ENCODE results near the gene KCTD3. TPM values are rescaled to one million over a fixed set of nuclear protein-coding genes. Genes with fewer than 3 reads are reported as not detected.

KCTD3 gene
- total RNA-seq, 6 donors from 2014 or later = 17.9 to 55.4 (median 29.2) TPM

GRCh38 chr1:215529111-215529510 is 38.0 kb upstream of the KCTD3 start:
- DNase-seq = no peak
- TF ChIP-seq EP300 (IDR thresholded peaks at IDR 0.05) (no peak), POLR2AphosphoS5 (IDR thresholded peaks at IDR 0.05) (no peak)
- TF ChIP-seq, protein P1, sequence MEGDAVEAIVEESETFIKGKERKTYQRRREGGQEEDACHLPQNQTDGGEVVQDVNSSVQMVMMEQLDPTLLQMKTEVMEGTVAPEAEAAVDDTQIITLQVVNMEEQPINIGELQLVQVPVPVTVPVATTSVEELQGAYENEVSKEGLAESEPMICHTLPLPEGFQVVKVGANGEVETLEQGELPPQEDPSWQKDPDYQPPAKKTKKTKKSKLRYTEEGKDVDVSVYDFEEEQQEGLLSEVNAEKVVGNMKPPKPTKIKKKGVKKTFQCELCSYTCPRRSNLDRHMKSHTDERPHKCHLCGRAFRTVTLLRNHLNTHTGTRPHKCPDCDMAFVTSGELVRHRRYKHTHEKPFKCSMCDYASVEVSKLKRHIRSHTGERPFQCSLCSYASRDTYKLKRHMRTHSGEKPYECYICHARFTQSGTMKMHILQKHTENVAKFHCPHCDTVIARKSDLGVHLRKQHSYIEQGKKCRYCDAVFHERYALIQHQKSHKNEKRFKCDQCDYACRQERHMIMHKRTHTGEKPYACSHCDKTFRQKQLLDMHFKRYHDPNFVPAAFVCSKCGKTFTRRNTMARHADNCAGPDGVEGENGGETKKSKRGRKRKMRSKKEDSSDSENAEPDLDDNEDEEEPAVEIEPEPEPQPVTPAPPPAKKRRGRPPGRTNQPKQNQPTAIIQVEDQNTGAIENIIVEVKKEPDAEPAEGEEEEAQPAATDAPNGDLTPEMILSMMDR (IDR thresholded peaks at IDR 0.05) = no peak
- 63 to 80% methylated on average over 4 of the region's 4 CpGs for WGBS, 2 donors

DNA sequence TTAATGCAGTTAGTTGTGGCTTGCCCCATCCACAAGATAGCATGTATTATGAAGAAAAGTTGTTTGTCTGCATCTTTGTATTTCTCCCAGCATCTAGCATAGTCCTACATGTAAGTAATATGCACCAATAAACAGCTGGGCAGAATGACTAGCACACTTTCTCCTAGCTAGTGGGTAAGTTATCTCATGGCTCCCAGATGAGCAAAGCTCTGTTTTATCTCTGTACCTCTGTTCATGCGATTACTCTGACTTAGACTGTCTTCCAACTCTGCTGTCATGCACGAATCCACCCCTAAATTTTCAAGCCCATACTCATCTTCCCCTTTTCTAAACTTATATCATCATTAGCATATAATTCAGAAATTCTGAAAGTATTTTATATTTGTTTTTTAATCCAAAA is 37.5 kb upstream of the KCTD3 start:
- Histone ChIP-seq H3K4me3 (no peak overlapping the region), H3K36me3 (no peaks in the 10 kb centered on the region), H3K4me1 (no peaks in the 10 kb centered on the region), H3K27me3 (no peaks in the 10 kb centered on the region), H3K9me3 (no peaks in the 10 kb centered on the region), H3K27ac (no peak overlapping the region)
- TF ChIP-seq POLR2AphosphoS5 (IDR thresholded peaks at IDR 0.05) (no peak), POLR2A (IDR thresholded peaks at IDR 0.05) (no peak), EP300 (IDR thresholded peaks at IDR 0.05) (no peak)
- TF ChIP-seq, protein P1 (IDR thresholded peaks at IDR 0.05) = no peak
- WGBS, 2 donors = 73 to 90% methylated on average over 2 of the region's 2 CpGs
- ATAC-seq (ENCODE audit: low FRiP score in 2 of 2) (no peak), DNase-seq (no peak)

More at GRCh38 chr1:215529111-215529510, 38.0 kb upstream of the KCTD3 start:
- no peak overlapping the region for H3K4me3 ChIP-seq
- H3K27ac ChIP-seq = no peak overlapping the region
- H3K9me3 ChIP-seq = no peaks in the 10 kb centered on the region
- no peaks in the 10 kb centered on the region for H3K27me3 ChIP-seq
- no peaks in the 10 kb centered on the region for H3K4me1 ChIP-seq
- no peaks in the 10 kb centered on the region for H3K36me3 ChIP-seq
- ATAC-seq (ENCODE audit: low FRiP score in 2 of 2) = no peak

- no peaks in the 10 kb centered on the region for H3K27me3 ChIP-seq
- ATAC-seq (ENCODE audit: low FRiP score in 2 of 2) = no peak
- no peak overlapping the region for H3K27ac ChIP-seq
- WGBS, 2 donors = 76% methylated on average over 5 of the region's 5 CpGs
- TF ChIP-seq POLR2AphosphoS5 (IDR thresholded peaks at IDR 0.05) = no peak
- no peak for TF ChIP-seq EP300 (IDR thresholded peaks at IDR 0.05)
- TF ChIP-seq, protein P1 (IDR thresholded peaks at IDR 0.05) = no peak
- TF ChIP-seq POLR2A (IDR thresholded peaks at IDR 0.05) = no peak
- no peaks in the 10 kb centered on the region for H3K9me3 ChIP-seq
- no peak for DNase-seq
- H3K36me3 ChIP-seq = no peaks in the 10 kb centered on the region
- no peak overlapping the region for H3K4me3 ChIP-seq
- H3K4me1 ChIP-seq = no peaks in the 10 kb centered on the region
Measured at GRCh38 chr1:215530401-215530984, 36.6 kb upstream of the KCTD3 start.

- Histone ChIP-seq H3K4me3 (no peak overlapping the region), H3K9me3 (peaks cover 0 to 10% (median 0%) of the 10 kb centered on the region in 4 donors), H3K4me1 (peaks cover 0 to 9% (median 3%) of the 10 kb centered on the region in 4 donors), H3K36me3 (no peaks in the 10 kb centered on the region), H3K27me3 (no peaks in the 10 kb centered on the region), H3K27ac (peak overlapping the region in 1 of 4 donors; percentile 20)
- TF ChIP-seq EP300 (IDR thresholded peaks at IDR 0.05) (no peak), POLR2A (IDR thresholded peaks at IDR 0.05) (no peak), POLR2AphosphoS5 (IDR thresholded peaks at IDR 0.05) (no peak)
- TF ChIP-seq, protein P1 (IDR thresholded peaks at IDR 0.05) = no peak
- WGBS, 2 donors = 46 to 60% methylated on average over 5 of the region's 5 CpGs
- ATAC-seq (ENCODE audit: low FRiP score in 2 of 2) (peak in 1 of 2 donors; percentile 38), DNase-seq (no peak)
Measured at GRCh38 chr1:215539803-215540570, 27.1 kb upstream of the KCTD3 start.
